Panc1 (cell line): ENCODE data around the gene FGGY. TPM values are rescaled to one million over a fixed set of nuclear protein-coding genes. Genes with fewer than 3 reads are reported as not detected.

ENCODE experiments used
- ATAC-seq: fragments of 200-7000 bp; cut with Tn5 transposase; 2 replicates; pipeline ENCODE4 v1.9.1; 2020; ENCODE audit warnings: mild to moderate bottlenecking, moderate library complexity
- BruUV-seq: library from RNA; stranded (reverse); fragments of 400-500 nt; replicated peaks from 2 replicates; lab custom pipeline; 2021; lab: Mats Ljungman, UMichigan
- CTCF ChIA-PET: fragments of 300-600 bp; sonication (Branson Sonifier 250); formaldehyde crosslinking; loops from one replicate; lab custom pipeline; 2022; ENCODE audit warnings: antibody characterized with exemption; lab: Charles Lee
- POLR2A ChIA-PET: fragments of 300-600 bp; sonication (Branson Sonifier 250); formaldehyde crosslinking; loops from one replicate; lab custom pipeline; 2022; ENCODE audit warnings: antibody characterized with exemption; lab: Charles Lee
- DNase-seq: peaks from one replicate; pipeline ENCODE4 v3.0.0-alpha.2; 2010; ENCODE audit warnings: low read depth, low spot score
- H3K27ac ChIP-seq: 2 replicates; pipeline ENCODE4 v1.5.1; 2011; ENCODE audit warnings: mild to moderate bottlenecking, low read length, inconsistent platforms
- H3K27me3 ChIP-seq: fragments of 200-500 bp; sonication (Bioruptor generic); 2 replicates; pipeline ENCODE4 v1.6.0; 2014; ENCODE audit warnings: low read length, inconsistent platforms; ENCODE audit not compliant: control insufficient read depth, insufficient read depth
- H3K36me3 ChIP-seq: fragments of 200-500 bp; sonication (Bioruptor generic); 2 replicates; pipeline ENCODE4 v1.5.1; 2014; ENCODE audit warnings: inconsistent platforms, mild to moderate bottlenecking, low read length, moderate library complexity; ENCODE audit not compliant: control insufficient read depth, insufficient read depth
- H3K4me1 ChIP-seq: 2 replicates; pipeline ENCODE4 v1.5.1; 2011; ENCODE audit warnings: inconsistent platforms, mild to moderate bottlenecking, low read length, moderate library complexity; ENCODE audit not compliant: control insufficient read depth, insufficient read depth
- H3K4me3 ChIP-seq, 2 experiments: 2 replicates each; pipeline ENCODE4 v1.5.1; 2011 to 2012; ENCODE audit warnings: low read depth in 2 of 2, low read length in 2 of 2, mild to moderate bottlenecking in 2 of 2, inconsistent platforms in 1 of 2, moderate library complexity in 1 of 2
- H3K9me3 ChIP-seq: fragments of 200-500 bp; sonication (Bioruptor generic); 2 replicates; pipeline ENCODE4 v1.5.1; 2014; ENCODE audit warnings: low read depth, mild to moderate bottlenecking, inconsistent platforms, low read length, moderate library complexity; ENCODE audit not compliant: control insufficient read depth, insufficient read depth
- CTCF ChIP-seq: fragments of 450-650 bp; IDR thresholded peaks from 2 replicates; pipeline ENCODE4 v1.5.1; 2017; ENCODE audit warnings: mild to moderate bottlenecking
- POLR2AphosphoS5 ChIP-seq: IDR thresholded peaks from 2 replicates; pipeline ENCODE4 v1.6.1; 2012; ENCODE audit warnings: mild to moderate bottlenecking, low read depth, low read length, moderate library complexity
- REST ChIP-seq, 2 experiments: IDR thresholded peaks; 2 replicates each; pipeline ENCODE4 v1.6.1; 2011 to 2012; ENCODE audit warnings: low read depth in 2 of 2, control low read depth in 1 of 2, low read length in 1 of 2, mild to moderate bottlenecking in 1 of 2, moderate library complexity in 1 of 2; ENCODE audit not compliant: insufficient read depth in 1 of 2
- SIN3A ChIP-seq: IDR thresholded peaks from 2 replicates; pipeline ENCODE4 v1.6.1; 2012; ENCODE audit warnings: low read depth, mild to moderate bottlenecking, low read length, moderate library complexity, borderline replicate concordance; ENCODE audit not compliant: insufficient read depth
- TCF7L2 ChIP-seq: IDR thresholded peaks from 2 replicates; pipeline ENCODE4 v1.6.1; 2011; ENCODE audit warnings: mild to moderate bottlenecking, low read depth, low read length, inconsistent platforms
- in situ Hi-C: cut with HindIII; loops from 2 replicates; pipeline ENCODE4 v1.10.0; 2016; ENCODE audit warnings: low sequenced_read_pairs, low pct_unique_long_range_greater_than_20kb
- intact Hi-C: fragments of 100-400 bp; cut with micrococcal nuclease; formaldehyde crosslinking; loops from one replicate; pipeline ENCODE4 v1.10.0; 2022; ENCODE audit not compliant: unreplicated experiment
- total RNA-seq: library from RNA; stranded (reverse); gene quantifications from one replicate; pipeline ENCODE4 v1.2.1, GENCODE V29; 2021; ENCODE audit not compliant: unreplicated experiment

FGGY gene
- total RNA-seq, 1 experiment from 2014 or later, result 15.5 TPM

- CTCF ChIA-PET, result no interaction called here
- no TSS peak for BruUV-seq
- in situ Hi-C loops, result no loop called here
Measured at GRCh38 chr1:59653968-59654367, 357.1 kb downstream of the FGGY start.

GRCh38 chr1:59657873-59658465 lies 361.1 kb downstream of the FGGY start:
- intact Hi-C loops, result no loop called here
- in situ Hi-C loops, result no loop called here
- Histone ChIP-seq H3K36me3 (no peaks in the 10 kb centered on the region), H3K4me1 (no peaks in the 10 kb centered on the region), H3K27ac (no peak overlapping the region), H3K27me3 (no peaks in the 10 kb centered on the region), H3K9me3 (no peaks in the 10 kb centered on the region), H3K4me3 (no peak overlapping the region)
- no peak for DNase-seq
- ATAC-seq, result no peak
- TF ChIP-seq TCF7L2 (no peak), CTCF (no peak), POLR2AphosphoS5 (no peak)
- no TSS peak for BruUV-seq
- CTCF ChIA-PET, result no interaction called here
- POLR2A ChIA-PET, result interaction anchor here (0.7 kb wide), 1 partner anchor 1803 kb away, joined by 3 read pairs; no protein-coding TSS in a partner anchor

More at GRCh38 chr1:59653968-59654367, 357.1 kb downstream of the FGGY start:
- POLR2A ChIA-PET, result no interaction called here
- DNase-seq (no peak), ATAC-seq (no peak)
- TF ChIP-seq TCF7L2 (no peak), REST (IDR thresholded peaks at IDR 0.05; ENCODE audit: insufficient read depth in 1 of 2, low read depth in 2 of 2, low read length in 1 of 2) (no peak), SIN3A (no peak), POLR2AphosphoS5 (no peak), CTCF (no peak)
- Histone ChIP-seq H3K36me3 (no peaks in the 10 kb centered on the region), H3K9me3 (no peaks in the 10 kb centered on the region), H3K4me3 (no peak overlapping the region), H3K4me1 (no peaks in the 10 kb centered on the region), H3K27ac (no peak overlapping the region), H3K27me3 (no peaks in the 10 kb centered on the region)
- intact Hi-C loops, result no loop called here
